A549 (cell line): ENCODE measurements around the gene MLLT10. TPM values are rescaled to one million over a fixed set of nuclear protein-coding genes. Genes with fewer than 3 reads are reported as not detected.

ENCODE experiments used
- ATAC-seq, 2 experiments: fragments of 200-7000 bp in 1 of 2; fragments of >200 bp in 1 of 2; cut with Nextera tagmentation in 1 of 2; cut with Tn5 transposase in 1 of 2; 3 replicates each; pipeline versions ENCODE4 v1.8.0 to v1.9.1; 2018 to 2020; ENCODE audit warnings: mild to moderate bottlenecking in 1 of 2, moderate library complexity in 1 of 2
- CTCF ChIA-PET: fragments of 300-600 bp; sonication (Branson Sonifier 250); formaldehyde crosslinking; extraction: SDS; loops from one replicate; lab custom pipeline; 2021; ENCODE audit warnings: antibody characterized with exemption, inconsistent platforms; lab: Yijun Ruan, JAX
- POLR2A ChIA-PET: fragments of 350-600 bp; formaldehyde crosslinking; extraction: SDS; loops from one replicate; lab custom pipeline; 2021; ENCODE audit warnings: antibody characterized with exemption, inconsistent platforms; lab: Yijun Ruan, JAX
- DNase-seq, 2 experiments: peaks; one replicate each; pipeline versions ENCODE4 v3.0.0 to v3.0.0-alpha.2; 2011 to 2016; ENCODE audit warnings: low read depth in 1 of 2, low spot score in 1 of 2
- FAIRE-seq: peaks from 2 replicates; lab custom pipeline; 2011; peaks lifted over from hg19 to GRCh38; lab: Jason Lieb, UNC
- H3K27ac ChIP-seq, 2 experiments: fragments of >200 bp; sonication (Bioruptor Twin); formaldehyde crosslinking; 3 replicates each; pipeline ENCODE4 v1.5.1; 2016 to 2017
- H3K4me1 ChIP-seq: fragments of >200 bp; sonication (Bioruptor Twin); formaldehyde crosslinking; 3 replicates; pipeline ENCODE4 v1.6.1; 2016
- H3K4me2 ChIP-seq: fragments of >200 bp; sonication (Bioruptor Twin); formaldehyde crosslinking; 3 replicates; pipeline ENCODE4 v1.6.1; 2016
- H3K4me3 ChIP-seq: fragments of >200 bp; sonication (Bioruptor Twin); formaldehyde crosslinking; 3 replicates; pipeline ENCODE4 v1.5.1; 2016
- H3K9me3 ChIP-seq: fragments of >200 bp; sonication (Bioruptor Twin); formaldehyde crosslinking; 3 replicates; pipeline ENCODE4 v1.6.1; 2016
- BHLHE40 ChIP-seq: IDR thresholded peaks from 2 replicates; pipeline ENCODE4 v1.6.1; 2012; ENCODE audit warnings: low read depth, low read length, inconsistent platforms
- CBX2 ChIP-seq: fragments of 200-600 bp; sonication (generic); IDR thresholded peaks from 2 replicates; pipeline ENCODE4 v1.6.1; 2016; ENCODE audit warnings: low read depth, mild to moderate bottlenecking, borderline replicate concordance
- CBX8 ChIP-seq: fragments of 200-600 bp; sonication (generic); IDR thresholded peaks from 2 replicates; pipeline ENCODE4 v1.6.1; 2016
- CEBPB ChIP-seq, 2 experiments: fragments of >200 bp in 1 of 2; sonication (Bioruptor Twin) in 1 of 2; formaldehyde crosslinking in 1 of 2; IDR thresholded peaks; 2 replicates each; pipeline ENCODE4 v1.6.1; 2012 to 2016
- CHD2 ChIP-seq: fragments of 150-350 bp; IDR thresholded peaks from 2 replicates; pipeline ENCODE4 v1.6.1; 2014; ENCODE audit warnings: low read length; ENCODE audit not compliant: partially characterized antibody
- FOSB ChIP-seq: fragments of 250-450 bp; sonication (Bioruptor Pico); IDR thresholded peaks from 2 replicates; pipeline ENCODE4 v1.5.0; 2020; ENCODE audit warnings: mild to moderate bottlenecking, moderate library complexity
- FOSL2 ChIP-seq, 2 experiments: fragments of 450-650 bp in 1 of 2; fragments of >200 bp in 1 of 2; sonication (Bioruptor Twin) in 1 of 2; formaldehyde crosslinking; IDR thresholded peaks; 2 replicates each; pipeline versions ENCODE4 v1.5.0 to v1.6.1; 2016 to 2020; ENCODE audit warnings: mild to moderate bottlenecking in 1 of 2, moderate library complexity in 1 of 2
- JUN ChIP-seq, 2 experiments: fragments of >200 bp; sonication (Bioruptor Twin); formaldehyde crosslinking; IDR thresholded peaks; 2 replicates in 1 of 2; 3 replicates in 1 of 2; pipeline ENCODE4 v1.6.1; 2016 to 2017
- MAFK ChIP-seq: fragments of 450-650 bp; IDR thresholded peaks from 2 replicates; pipeline ENCODE4 v1.6.1; 2014; ENCODE audit not compliant: partially characterized antibody
- MAX ChIP-seq: IDR thresholded peaks from 2 replicates; pipeline ENCODE4 v1.6.1; 2012
- MAZ ChIP-seq: fragments of 150-350 bp; IDR thresholded peaks from 2 replicates; pipeline ENCODE4 v1.6.1; 2014; ENCODE audit warnings: antibody characterized with exemption, low read depth, low read length, borderline replicate concordance
- MYC ChIP-seq: IDR thresholded peaks from 2 replicates; pipeline ENCODE4 v1.6.1; 2012; ENCODE audit warnings: mild to moderate bottlenecking, inconsistent platforms, low read length, improper control_type of control experiment, borderline replicate concordance
- NFE2L2 ChIP-seq: fragments of 150-350 bp; conservative IDR thresholded peaks from 2 replicates; pipeline ENCODE4 v1.6.1; 2014; ENCODE audit warnings: low read length
- NR3C1 ChIP-seq: fragments of >200 bp; sonication (Bioruptor Twin); formaldehyde crosslinking; IDR thresholded peaks from 3 replicates; pipeline ENCODE4 v1.6.1; 2017
- RARB ChIP-seq: fragments of 250-450 bp; sonication (Bioruptor Pico); IDR thresholded peaks from 2 replicates; pipeline ENCODE4 v1.8.0; 2021; ENCODE audit warnings: mild to moderate bottlenecking, moderate library complexity
- RNF2 ChIP-seq: fragments of 200-600 bp; sonication (generic); IDR thresholded peaks from 2 replicates; pipeline ENCODE4 v1.6.1; 2016; ENCODE audit warnings: low read depth, mild to moderate bottlenecking, antibody characterized with exemption, moderate library complexity, borderline replicate concordance
- TFCP2L1 ChIP-seq: fragments of 250-450 bp; sonication (Bioruptor Pico); IDR thresholded peaks from 2 replicates; pipeline ENCODE4 v1.5.0; 2021; ENCODE audit warnings: mild to moderate bottlenecking
- TP53 ChIP-seq: fragments of 250-450 bp; sonication (Bioruptor Pico); IDR thresholded peaks from 2 replicates; pipeline ENCODE4 v1.5.0; 2021; ENCODE audit warnings: mild to moderate bottlenecking, moderate library complexity
- ZFP36 ChIP-seq: fragments of 450-650 bp; IDR thresholded peaks from 2 replicates; pipeline ENCODE4 v1.6.1; 2014; ENCODE audit warnings: borderline replicate concordance; ENCODE audit not compliant: partially characterized antibody
- ZSCAN20 ChIP-seq: fragments of 250-450 bp; sonication (Bioruptor Pico); IDR thresholded peaks from 2 replicates; pipeline ENCODE4 v1.8.0; 2022; ENCODE audit warnings: mild to moderate bottlenecking, moderate library complexity
- WGBS: methylation state at CpG from one replicate; pipeline ENCODE4 v1.1.6; 2017; ENCODE audit errors: missing lambda C conversion rate; 5-methylcytosine and 5-hydroxymethylcytosine counted together
- polyA plus RNA-seq, 4 experiments: library from polyadenylated mRNA; depleted of rRNA in 3 of 4; stranded (reverse); fragments of >200 nt; fragmentation: RNase III in 1 of 4; extraction: RNeasy Plus Mini Kit Qiagen cat#74134 plus additional on column Dnase treatment in 1 of 4; gene quantifications; 2 replicates in 3 of 4; 3 replicates in 1 of 4; pipeline ENCODE4 v1.2.3, GENCODE V29; 2011 to 2017
- TF ChIP-seq, protein P1 (sequence below): fragments of 250-450 bp; sonication (Bioruptor Pico); IDR thresholded peaks from 2 replicates; pipeline ENCODE4 v1.5.0; 2020; ENCODE audit warnings: low read depth, mild to moderate bottlenecking, moderate library complexity
- TF ChIP-seq, protein P2 (sequence below): fragments of 450-650 bp; IDR thresholded peaks from 2 replicates; pipeline ENCODE4 v1.6.1; 2014; ENCODE audit warnings: antibody characterized with exemption
- TF ChIP-seq, protein P3 (sequence below): IDR thresholded peaks from 2 replicates; pipeline ENCODE4 v1.6.1; 2012; ENCODE audit warnings: low read depth, borderline replicate concordance

Gene MLLT10
- polyA plus RNA-seq, 2 of the 4 experiments (the other 2 are of a cell fraction) = 41.7 to 54.1 TPM

DNA sequence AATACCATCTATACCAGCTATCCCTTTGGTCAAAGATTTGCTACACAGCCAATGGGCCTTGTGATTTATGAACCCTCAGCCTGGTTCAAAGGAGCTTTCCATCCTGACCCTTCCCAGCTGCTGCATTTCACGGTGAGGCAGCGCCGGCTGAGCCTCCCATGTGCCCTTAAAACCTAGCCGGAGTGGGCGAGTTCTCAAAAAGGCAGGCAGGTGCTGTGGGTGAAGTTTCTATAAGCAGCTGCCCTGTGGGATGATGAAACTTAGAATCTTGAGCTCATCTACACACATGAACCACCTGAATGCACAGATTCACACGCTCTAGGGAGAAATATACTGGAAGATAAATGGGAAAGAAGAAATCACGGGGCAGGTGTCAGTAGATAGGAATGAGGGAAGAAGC lies 224.7 kb downstream of the MLLT10 start:
- Histone ChIP-seq H3K4me1 (no peaks in the 10 kb centered on the region), H3K9me3 (no peaks in the 10 kb centered on the region), H3K27ac (no peak overlapping the region), H3K4me3 (no peak overlapping the region), H3K4me2 (no peak overlapping the region)
- TF ChIP-seq RARB (CRISPR knock-in tag) (no peak), MAX (no peak), NFE2L2 (no peak), CEBPB (IDR thresholded peaks at IDR 0.05) (no peak), TFCP2L1 (no peak), FOSB (CRISPR knock-in tag) (no peak), RNF2 (no peak), CBX2 (no peak), FOSL2 (IDR thresholded peaks at IDR 0.05) (no peak), FOSL2 (CRISPR knock-in tag; IDR thresholded peaks at IDR 0.05) (no peak), CHD2 (no peak), MAZ (no peak), BHLHE40 (no peak), ZFP36 (no peak), MYC (no peak)
- TF ChIP-seq, protein P1, sequence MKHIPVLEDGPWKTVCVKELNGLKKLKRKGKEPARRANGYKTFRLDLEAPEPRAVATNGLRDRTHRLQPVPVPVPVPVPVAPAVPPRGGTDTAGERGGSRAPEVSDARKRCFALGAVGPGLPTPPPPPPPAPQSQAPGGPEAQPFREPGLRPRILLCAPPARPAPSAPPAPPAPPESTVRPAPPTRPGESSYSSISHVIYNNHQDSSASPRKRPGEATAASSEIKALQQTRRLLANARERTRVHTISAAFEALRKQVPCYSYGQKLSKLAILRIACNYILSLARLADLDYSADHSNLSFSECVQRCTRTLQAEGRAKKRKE (CRISPR knock-in tag) = no peak
- TF ChIP-seq, protein P2, sequence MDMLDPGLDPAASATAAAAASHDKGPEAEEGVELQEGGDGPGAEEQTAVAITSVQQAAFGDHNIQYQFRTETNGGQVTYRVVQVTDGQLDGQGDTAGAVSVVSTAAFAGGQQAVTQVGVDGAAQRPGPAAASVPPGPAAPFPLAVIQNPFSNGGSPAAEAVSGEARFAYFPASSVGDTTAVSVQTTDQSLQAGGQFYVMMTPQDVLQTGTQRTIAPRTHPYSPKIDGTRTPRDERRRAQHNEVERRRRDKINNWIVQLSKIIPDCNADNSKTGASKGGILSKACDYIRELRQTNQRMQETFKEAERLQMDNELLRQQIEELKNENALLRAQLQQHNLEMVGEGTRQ = no peak
- FAIRE-seq = no peak
- ChIA-PET POLR2A (interaction anchor here (0.5 kb wide), 1 partner anchor 171 kb away, joined by 4 read pairs; no protein-coding TSS in a partner anchor), CTCF (interaction anchor here (1.3 kb wide), 1 partner anchor 8 kb away, joined by 4 read pairs; no protein-coding TSS in a partner anchor)
- no peak for ATAC-seq
- 94% methylated on average over 7 of the region's 7 CpGs for WGBS
- DNase-seq = no peak

- ChIA-PET CTCF (no interaction called here), POLR2A (no interaction called here)
- no peaks in the 10 kb centered on the region for H3K9me3 ChIP-seq
- TF ChIP-seq MAZ = no peak
- TF ChIP-seq MAFK = no peak
- no peak for TF ChIP-seq ZSCAN20
- TF ChIP-seq MYC = no peak
- no peak for TF ChIP-seq NR3C1
- no peak overlapping the region for H3K4me2 ChIP-seq
- H3K27ac ChIP-seq = no peak overlapping the region
- DNase-seq = no peak
- WGBS = 87% methylated on average over 20 of the region's 21 CpGs
- no peak overlapping the region for H3K4me3 ChIP-seq
- no peak for ATAC-seq
- no peak for FAIRE-seq
- no peaks in the 10 kb centered on the region for H3K4me1 ChIP-seq
These were observed 225.2 kb downstream of the MLLT10 start for GRCh38 chr10:21759232-21759631.

DNA sequence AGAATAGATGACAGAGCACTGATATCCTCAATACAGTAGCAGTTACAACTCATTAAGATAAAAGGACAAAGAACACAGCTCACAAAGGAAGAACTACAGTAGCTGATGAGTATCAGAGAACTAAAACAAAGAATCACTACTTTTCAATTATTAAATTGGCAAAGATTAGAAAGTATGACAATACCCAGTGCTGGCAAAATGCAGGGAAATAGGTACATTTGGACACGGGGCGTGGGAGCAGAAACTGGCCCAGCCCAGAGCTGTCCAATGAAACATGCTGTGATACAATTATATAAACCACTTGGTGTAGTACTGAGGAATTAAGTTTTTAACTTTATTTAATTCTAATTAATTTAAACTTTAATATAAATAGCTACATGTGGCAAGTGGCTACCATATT lies 226.3 kb downstream of the MLLT10 start:
- FAIRE-seq (no peak), DNase-seq (no peak), ATAC-seq (no peak)
- ChIA-PET POLR2A (no interaction called here), CTCF (interaction anchor here (1.0 to 1.7 kb wide), 5 partner anchors 9 to 1228 kb away, joined by 3 to 5 read pairs (median 3); no protein-coding TSS in a partner anchor)
- 98% methylated on average over 2 of the region's 2 CpGs for WGBS
- no peak overlapping the region for H3K4me3 ChIP-seq
- H3K9me3 ChIP-seq = no peaks in the 10 kb centered on the region
- no peak overlapping the region for H3K27ac ChIP-seq
- no peaks in the 10 kb centered on the region for H3K4me1 ChIP-seq
- TF ChIP-seq FOSB (CRISPR knock-in tag) (no peak), NFE2L2 (no peak), ZSCAN20 (no peak), TP53 (CRISPR knock-in tag) (no peak), MAZ (no peak), JUN (IDR thresholded peaks at IDR 0.05) (no peak), CBX8 (no peak)
- TF ChIP-seq, protein P3, sequence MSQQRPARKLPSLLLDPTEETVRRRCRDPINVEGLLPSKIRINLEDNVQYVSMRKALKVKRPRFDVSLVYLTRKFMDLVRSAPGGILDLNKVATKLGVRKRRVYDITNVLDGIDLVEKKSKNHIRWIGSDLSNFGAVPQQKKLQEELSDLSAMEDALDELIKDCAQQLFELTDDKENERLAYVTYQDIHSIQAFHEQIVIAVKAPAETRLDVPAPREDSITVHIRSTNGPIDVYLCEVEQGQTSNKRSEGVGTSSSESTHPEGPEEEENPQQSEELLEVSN = no peak
- H3K4me2 ChIP-seq = no peak overlapping the region
